ENCODE data around the gene FAS. TPM values are rescaled to one million over a fixed set of nuclear protein-coding genes. Genes with fewer than 3 reads are reported as not detected.
A peak's percentile ranks its signal among the peaks of the same experiment; 100 is the strongest.

The FAS gene
- total RNA-seq, 1 experiment from 2014 or later, result 55.7 TPM

- DNase-seq (ENCODE audit: low read depth), result no peak
Observed at GRCh38 chr10:88971221-88972061, 19.2 kb upstream of the FAS start.

GRCh38 chr10:88974012-88974411, 16.6 kb upstream of the FAS start:
- peak; percentile 56 for DNase-seq (ENCODE audit: low read depth)

GRCh38 chr10:88974446-88975376, 15.9 kb upstream of the FAS start:
- DNase-seq (ENCODE audit: low read depth), result peak; percentile 50

- DNase-seq (ENCODE audit: low read depth), result peak; percentile 32
Observed at GRCh38 chr10:88975377-88975720, 15.2 kb upstream of the FAS start.

- DNase-seq (ENCODE audit: low read depth), result no peak
Observed at GRCh38 chr10:88978463-88978862, 12.1 kb upstream of the FAS start.

GRCh38 chr10:88979153-88979562, 11.4 kb upstream of the FAS start:
- peak; percentile 94 for DNase-seq (ENCODE audit: low read depth)

GRCh38 chr10:88979603-88980002, 11.0 kb upstream of the FAS start:
- DNase-seq (ENCODE audit: low read depth), result no peak

GRCh38 chr10:88980247-88980646, 10.4 kb upstream of the FAS start:
- no peak for DNase-seq (ENCODE audit: low read depth)

- DNase-seq (ENCODE audit: low read depth), result peak; percentile 41
Observed at GRCh38 chr10:88980800-88981199, 9.8 kb upstream of the FAS start.

GRCh38 chr10:88981435-88981834, 9.2 kb upstream of the FAS start:
- DNase-seq (ENCODE audit: low read depth), result peak; percentile 78

GRCh38 chr10:88982366-88982765, 8.2 kb upstream of the FAS start:
- no peak for DNase-seq (ENCODE audit: low read depth)

GRCh38 chr10:88983206-88983605, 7.4 kb upstream of the FAS start:
- no peak for DNase-seq (ENCODE audit: low read depth)

GRCh38 chr10:88983939-88984338, 6.7 kb upstream of the FAS start:
- DNase-seq (ENCODE audit: low read depth), result no peak

GRCh38 chr10:88984525-88984924, 6.1 kb upstream of the FAS start:
- DNase-seq (ENCODE audit: low read depth), result no peak

GRCh38 chr10:88986549-88987242, 3.9 kb upstream of the FAS start:
- DNase-seq (ENCODE audit: low read depth), result peak; percentile 36

- no peak for DNase-seq (ENCODE audit: low read depth)
Observed at GRCh38 chr10:88987243-88987725, 3.3 kb upstream of the FAS start.

GRCh38 chr10:88987840-88988239, 2.8 kb upstream of the FAS start:
- no peak for DNase-seq (ENCODE audit: low read depth)

GRCh38 chr10:88989423-88989822, 1.2 kb upstream of the FAS start:
- DNase-seq (ENCODE audit: low read depth), result no peak

- DNase-seq (ENCODE audit: low read depth), result peak; percentile 78
Observed at GRCh38 chr10:88989824-88990383, 694 bp upstream of the FAS start.

- DNase-seq (ENCODE audit: low read depth), result peak; percentile 69
Observed at GRCh38 chr10:88991161-88991898, 732 bp downstream of the FAS start.

GRCh38 chr10:88991899-88992320, 1.3 kb downstream of the FAS start:
- no peak for DNase-seq (ENCODE audit: low read depth)

Data from LHCN-M2 (cell line).